Measurements from ENCODE around the gene TLCD5. TPM values are rescaled to one million over a fixed set of nuclear protein-coding genes. Genes with fewer than 3 reads are reported as not detected.
A peak's percentile ranks its signal among the peaks of the same experiment; 100 is the strongest.

The TLCD5 gene
- 1 to 10 TPM; 1.4 to 3.1 (median 2.2) TPM for total RNA-seq

DNA sequence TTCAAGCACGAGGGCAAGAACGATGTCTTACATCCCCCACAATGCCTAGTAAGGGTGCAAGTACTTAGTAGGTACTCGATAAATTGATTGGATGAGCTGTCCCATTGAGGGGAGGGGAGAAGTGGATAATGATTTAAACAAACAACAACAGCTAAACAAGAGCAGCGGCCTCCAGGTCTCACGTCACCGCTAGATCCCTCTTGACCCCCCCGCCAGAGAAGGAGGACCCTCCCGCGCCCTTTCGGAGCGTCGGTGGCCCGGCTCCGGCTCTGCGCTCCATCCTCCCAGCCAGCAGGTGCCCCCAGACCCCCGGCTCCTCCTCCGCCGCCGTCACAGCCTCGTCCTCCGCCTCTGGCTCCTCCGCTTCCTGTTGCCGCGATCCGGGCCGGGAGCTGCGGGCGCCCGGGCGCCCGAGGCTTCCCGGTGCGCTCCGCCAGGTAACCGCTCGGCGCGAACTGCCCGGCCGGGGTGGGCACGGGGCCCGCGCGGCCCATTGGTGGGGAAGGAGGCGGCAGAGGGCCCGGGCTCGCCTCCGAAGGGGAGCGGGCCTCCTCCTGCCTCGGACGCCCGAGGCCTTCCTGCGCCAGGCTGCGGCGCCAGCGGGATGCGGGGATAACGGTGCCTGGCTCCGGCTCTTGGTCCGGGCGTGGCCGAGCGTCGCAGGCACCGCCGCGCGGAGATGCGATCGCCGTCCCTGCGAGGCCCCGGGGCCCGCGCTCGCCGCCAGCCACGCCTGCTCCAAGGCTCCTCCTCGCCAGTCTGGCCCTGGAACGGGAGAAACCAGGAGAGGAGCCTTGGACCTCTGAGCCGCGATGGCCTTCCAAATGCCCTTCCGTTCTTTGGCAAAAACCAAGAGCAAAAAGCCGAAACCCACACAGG is at the start of gene TLCD5:
TLCD5 (plus strand) TSS at position 368 of the 879 bp plus-strand sequence. CDS start 2,143 bp downstream, outside the sequence.
- Histone ChIP-seq H3K9me3 (no peaks in the 10 kb centered on the region), H3K27me3 (no peaks in the 10 kb centered on the region), H3K4me3 (peak within 1 kb of the TSS; percentile 56 to 77 (median 68)), H3K36me3 (no peaks in the 10 kb centered on the region), H3K27ac (peak within 1 kb of the TSS; percentile 59 to 83 (median 78)), H3K4me1 (peaks cover 0 to 30% (median 2%) of the 10 kb centered on the region in 4 donors)
- no peak for TF ChIP-seq POLR2A (IDR thresholded peaks at IDR 0.05)
- TF ChIP-seq CTCF (IDR thresholded peaks at IDR 0.05), result no peak
- DNase-seq, result peak in 2 of 3 donors; percentile 62 to 70

DNA sequence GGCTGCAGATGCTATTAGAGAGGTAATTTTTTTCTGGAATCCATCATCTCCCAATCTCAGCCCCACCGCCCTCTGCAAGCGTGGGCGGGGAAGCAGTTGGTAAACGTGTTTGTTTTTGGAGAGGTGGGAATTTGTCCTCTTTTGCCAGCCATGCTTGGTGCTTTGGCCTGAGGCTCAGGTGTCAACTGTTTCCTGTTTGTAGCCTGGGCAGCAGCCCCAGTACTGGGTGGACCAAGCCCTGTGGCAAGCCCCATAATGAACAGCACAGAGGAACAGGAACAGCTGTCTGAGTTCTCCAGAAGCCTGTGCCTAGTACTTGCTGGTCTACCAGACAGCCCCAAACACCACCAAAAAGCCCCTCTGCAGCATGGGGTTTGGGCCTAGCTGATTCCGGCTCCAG is 45.6 kb upstream of the TLCD5 start:
- no peak for TF ChIP-seq POLR2A (IDR thresholded peaks at IDR 0.05)
- TF ChIP-seq CTCF (IDR thresholded peaks at IDR 0.05), result no peak
- Histone ChIP-seq H3K27me3 (no peaks in the 10 kb centered on the region), H3K9me3 (no peaks in the 10 kb centered on the region), H3K36me3 (no peaks in the 10 kb centered on the region), H3K4me3 (no peak overlapping the region), H3K4me1 (no peaks in the 10 kb centered on the region), H3K27ac (no peak overlapping the region)
- no peak for DNase-seq

- H3K27ac ChIP-seq, result no peak overlapping the region
- H3K36me3 ChIP-seq, result no peaks in the 10 kb centered on the region
- DNase-seq, result no peak
- H3K27me3 ChIP-seq, result no peaks in the 10 kb centered on the region
- H3K4me1 ChIP-seq, result no peaks in the 10 kb centered on the region
- H3K9me3 ChIP-seq, result no peaks in the 10 kb centered on the region
- TF ChIP-seq CTCF (IDR thresholded peaks at IDR 0.05) (no peak), POLR2A (IDR thresholded peaks at IDR 0.05) (no peak)
- H3K4me3 ChIP-seq, result no peak overlapping the region
Observed at GRCh38 chr11:120280600-120281051, 44.5 kb upstream of the TLCD5 start.

- Histone ChIP-seq H3K9me3 (no peaks in the 10 kb centered on the region), H3K27me3 (no peaks in the 10 kb centered on the region), H3K4me1 (no peaks in the 10 kb centered on the region), H3K36me3 (no peaks in the 10 kb centered on the region), H3K4me3 (no peak overlapping the region), H3K27ac (no peak overlapping the region)
- no peak for DNase-seq
- no peak for TF ChIP-seq CTCF (IDR thresholded peaks at IDR 0.05)
- no peak for TF ChIP-seq POLR2A (IDR thresholded peaks at IDR 0.05)
Observed at GRCh38 chr11:120281143-120281795, 43.8 kb upstream of the TLCD5 start.

DNA sequence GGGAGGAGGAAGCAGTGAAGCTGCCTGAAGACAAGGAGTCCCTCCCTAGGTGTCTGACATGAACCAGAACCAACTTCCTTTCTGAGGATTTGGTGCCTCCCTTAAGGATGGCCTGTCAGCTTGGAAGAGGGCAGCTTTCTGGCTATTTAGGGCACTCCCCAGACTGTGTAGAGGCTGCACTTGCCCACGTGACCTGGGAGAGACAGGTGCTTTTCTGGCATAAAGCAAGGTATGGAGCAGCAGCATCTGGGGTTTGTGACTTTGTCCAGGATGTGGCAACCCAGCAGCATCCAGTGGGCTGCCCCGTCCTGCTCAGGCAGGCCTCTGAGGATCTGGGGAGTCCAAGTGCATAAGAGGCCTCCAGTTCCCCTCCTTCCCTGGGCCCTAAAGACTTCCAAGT is 42.0 kb upstream of the TLCD5 start:
- Histone ChIP-seq H3K4me3 (no peak overlapping the region), H3K27ac (no peak overlapping the region), H3K27me3 (no peaks in the 10 kb centered on the region), H3K4me1 (no peaks in the 10 kb centered on the region), H3K36me3 (no peaks in the 10 kb centered on the region), H3K9me3 (no peaks in the 10 kb centered on the region)
- no peak for DNase-seq
- TF ChIP-seq CTCF (IDR thresholded peaks at IDR 0.05) (no peak), POLR2A (IDR thresholded peaks at IDR 0.05) (no peak)
